ENCODE data around the gene PCDHGA2.
"Not testable (repeated sequence)": the region's sequence is repeated elsewhere in the genome, so short reads cannot be mapped to it uniquely, and the experiment has no call there.

PCDHGA2 gene

GRCh38 chr5:141383345-141383744 lies 44.8 kb downstream of the PCDHGA2 start:
- DNase-seq (ENCODE audit: low spot score) = no peak

GRCh38 chr5:141384471-141385267 lies 46.1 kb downstream of the PCDHGA2 start:
- no peak for DNase-seq (ENCODE audit: low spot score)

GRCh38 chr5:141387557-141388311 lies 49.2 kb downstream of the PCDHGA2 start, which contains the start of gene PCDHGB4:
PCDHGB4 (plus strand) TSS chr5:141387698; CDS start chr5:141387885, 187 bp downstream.
- not testable (repeated sequence) for DNase-seq (ENCODE audit: low spot score)

GRCh38 chr5:141388661-141389060 lies 50.1 kb downstream of the PCDHGA2 start:
- no peak for DNase-seq (ENCODE audit: low spot score)

- DNase-seq (ENCODE audit: low spot score) = no peak
These were observed 50.8 kb downstream of the PCDHGA2 start for GRCh38 chr5:141389153-141390042.

GRCh38 chr5:141392429-141393198 lies 54.1 kb downstream of the PCDHGA2 start, which contains the start of gene PCDHGA8:
PCDHGA8 (plus strand) TSS chr5:141392633; CDS start chr5:141392814, 181 bp downstream.
- DNase-seq (ENCODE audit: low spot score) = no peak
